Caco-2 (cell line): ENCODE data around the gene MTCH2. TPM values are rescaled to one million over a fixed set of nuclear protein-coding genes. Genes with fewer than 3 reads are reported as not detected.
A peak's percentile ranks its signal among the peaks of the same experiment; 100 is the strongest.
"Not testable (repeated sequence)": the region's sequence is repeated elsewhere in the genome, so short reads cannot be mapped to it uniquely, and the experiment has no call there.

Source experiments
- BruUV-seq: library from RNA; stranded (reverse); fragments of 400-500 nt; replicated peaks from 2 replicates; lab custom pipeline; 2021; lab: Mats Ljungman, UMichigan
- CTCF ChIA-PET: fragments of 300-600 bp; sonication (Branson Sonifier 250); formaldehyde crosslinking; loops from one replicate; lab custom pipeline; 2022; ENCODE audit warnings: antibody characterized with exemption; lab: Charles Lee
- POLR2A ChIA-PET: fragments of 300-600 bp; sonication (Branson Sonifier 250); formaldehyde crosslinking; loops from one replicate; lab custom pipeline; 2022; ENCODE audit warnings: antibody characterized with exemption; lab: Charles Lee
- DNase-seq, 2 experiments: peaks; one replicate each; pipeline versions ENCODE4 v3.0.0 to v3.0.0-alpha.2; 2020 to 2022
- H3K27me3 ChIP-seq: replicated peaks from 2 replicates; pipeline ENCODE4 v1.6.0; 2011; ENCODE audit warnings: low read length; ENCODE audit not compliant: control insufficient read depth, insufficient read depth
- H3K36me3 ChIP-seq: 2 replicates; pipeline ENCODE4 v1.5.1; 2011; ENCODE audit warnings: low read length; ENCODE audit not compliant: control insufficient read depth, insufficient read depth
- H3K4me1 ChIP-seq: fragments of 250-450 bp; sonication (Bioruptor Pico); 2 replicates; pipeline ENCODE4 v1.5.1; 2020; ENCODE audit warnings: mild to moderate bottlenecking
- H3K4me3 ChIP-seq: 2 replicates; pipeline ENCODE4 v1.5.1; 2011; ENCODE audit warnings: low read depth, mild to moderate bottlenecking, control low read depth, low read length
- H3K9me3 ChIP-seq: fragments of 250-450 bp; sonication (Bioruptor Pico); 2 replicates; pipeline ENCODE4 v1.5.1; 2020; ENCODE audit warnings: mild to moderate bottlenecking, moderate library complexity
- H3K27ac Mint-ChIP-seq: one replicate; pipeline ENCODE4 v1.8.0; 2022; ENCODE audit warnings: mixed read lengths; ENCODE audit not compliant: unreplicated experiment
- H3K27me3 Mint-ChIP-seq: one replicate; pipeline ENCODE4 v1.8.0; 2022; ENCODE audit warnings: mixed read lengths; ENCODE audit not compliant: insufficient read depth, unreplicated experiment
- H3K36me3 Mint-ChIP-seq: one replicate; pipeline ENCODE4 v1.8.0; 2022; ENCODE audit warnings: mild to moderate bottlenecking, mixed read lengths; ENCODE audit not compliant: insufficient read depth, unreplicated experiment
- H3K4me1 Mint-ChIP-seq: one replicate; pipeline ENCODE4 v1.8.0; 2022; ENCODE audit warnings: low read depth, mixed read lengths; ENCODE audit not compliant: unreplicated experiment
- H3K4me3 Mint-ChIP-seq: one replicate; pipeline ENCODE4 v1.8.0; 2022; ENCODE audit warnings: mild to moderate bottlenecking, moderate library complexity, mixed read lengths; ENCODE audit not compliant: unreplicated experiment
- H3K9me3 Mint-ChIP-seq: one replicate; pipeline ENCODE4 v1.8.0; 2022; ENCODE audit warnings: mixed read lengths; ENCODE audit not compliant: unreplicated experiment
- CTCF ChIP-seq, 2 experiments: fragments of 200-600 bp in 1 of 2; IDR thresholded peaks; 1 replicate in 1 of 2; 2 replicates in 1 of 2; pipeline versions ENCODE4 v1.5.1 to v1.8.0; 2011 to 2022; ENCODE audit warnings: antibody characterized with exemption in 1 of 2, control low read depth in 1 of 2, inconsistent platforms in 1 of 2, low read depth in 1 of 2, low read length in 1 of 2, mild to moderate bottlenecking in 1 of 2, moderate library complexity in 1 of 2; ENCODE audit not compliant: insufficient read depth in 1 of 2, severe bottlenecking in 1 of 2, unreplicated experiment in 1 of 2
- intact Hi-C: fragments of 100-400 bp; cut with micrococcal nuclease; formaldehyde crosslinking; loops from one replicate; pipeline ENCODE4 v1.10.0; 2022; ENCODE audit not compliant: unreplicated experiment
- total RNA-seq: library from RNA; stranded (reverse); gene quantifications from 2 replicates; pipeline ENCODE4 v1.2.3, GENCODE V29; 2022

Gene MTCH2
- total RNA-seq, 1 experiment from 2014 or later = 167 TPM

- H3K27me3 ChIP-seq = no peaks in the 10 kb centered on the region
- H3K4me3 ChIP-seq = no peak overlapping the region
- no TSS peak for BruUV-seq
- no peak for DNase-seq
- H3K9me3 ChIP-seq = no peaks in the 10 kb centered on the region
- H3K9me3 Mint-ChIP-seq = no peaks in the 10 kb centered on the region
- no peak overlapping the region for H3K27ac Mint-ChIP-seq
- CTCF ChIA-PET = no interaction called here
- TF ChIP-seq CTCF (IDR thresholded peaks at IDR 0.05; ENCODE audit: insufficient read depth in 1 of 2, low read depth in 1 of 2, low read length in 1 of 2, severe bottlenecking in 1 of 2, unreplicated experiment in 1 of 2) = no peak
- H3K4me3 Mint-ChIP-seq = no peak overlapping the region
- no peaks in the 10 kb centered on the region for H3K36me3 ChIP-seq
- no peaks in the 10 kb centered on the region for H3K27me3 Mint-ChIP-seq
- H3K4me1 Mint-ChIP-seq = no peaks in the 10 kb centered on the region
- POLR2A ChIA-PET = no interaction called here
- H3K36me3 Mint-ChIP-seq = peaks cover 15% of the 10 kb centered on the region
- H3K4me1 ChIP-seq = peaks cover 8% of the 10 kb centered on the region; the same call in 1 of the 2 replicates
- intact Hi-C loops = loop anchor here (10.0 kb wide), 1 partner anchor 209 kb away; no protein-coding TSS in a partner anchor
Observed at GRCh38 chr11:47645500-47645899, 3.1 kb upstream of the MTCH2 start.

DNA sequence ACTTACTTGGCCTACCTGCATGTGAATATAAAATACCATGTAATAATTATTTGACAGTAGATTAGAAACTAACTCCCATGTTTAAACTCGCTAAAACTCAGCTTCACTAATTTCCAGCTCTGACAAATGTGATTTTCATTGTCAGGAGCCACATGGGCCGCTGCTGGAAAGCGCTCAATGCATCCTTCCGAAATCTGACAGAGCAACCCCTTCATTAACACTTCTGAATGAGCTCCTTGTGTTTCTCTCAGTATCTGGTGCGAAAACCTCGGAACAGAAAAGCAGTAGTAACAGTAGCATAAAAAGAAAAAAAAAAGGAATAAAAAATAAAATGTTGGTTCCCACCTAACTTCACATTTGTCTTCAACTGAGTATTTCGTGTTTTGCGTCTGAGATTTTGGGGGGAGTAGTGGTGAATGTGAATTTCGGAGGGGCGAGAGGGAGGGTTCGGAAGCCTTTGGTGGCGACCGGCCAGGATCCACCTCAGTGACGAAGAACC lies 710 bp downstream of the MTCH2 start:
- peaks cover 44% of the 10 kb centered on the region for H3K36me3 Mint-ChIP-seq
- no peaks in the 10 kb centered on the region for H3K27me3 Mint-ChIP-seq
- H3K4me3 Mint-ChIP-seq = peak overlapping the region; percentile 99
- H3K4me1 Mint-ChIP-seq = no peaks in the 10 kb centered on the region
- no peak for TF ChIP-seq CTCF (IDR thresholded peaks at IDR 0.05; ENCODE audit: insufficient read depth in 1 of 2, low read depth in 1 of 2, low read length in 1 of 2, severe bottlenecking in 1 of 2, unreplicated experiment in 1 of 2)
- ChIA-PET CTCF (no interaction called here), POLR2A (no interaction called here)
- BruUV-seq = TSS peak; percentile 81
- DNase-seq = no peak
- Histone ChIP-seq H3K9me3 (no peaks in the 10 kb centered on the region), H3K4me3 (peak overlapping the region; percentile 87), H3K36me3 (no peaks in the 10 kb centered on the region), H3K27me3 (no peaks in the 10 kb centered on the region), H3K4me1 (peaks cover 8% of the 10 kb centered on the region; the same call in 1 of the 2 replicates)
- intact Hi-C loops = loop anchor here (1.0 to 10.0 kb wide), 4 partner anchors 73 to 213 kb away; partner anchors contain the start of genes AGBL2 and FNBP4
- peak overlapping the region; percentile 98 for H3K27ac Mint-ChIP-seq
- no peaks in the 10 kb centered on the region for H3K9me3 Mint-ChIP-seq

GRCh38 chr11:47640506-47640905 lies 1.9 kb downstream of the MTCH2 start:
- H3K9me3 ChIP-seq, H3K27me3 ChIP-seq, H3K4me1 ChIP-seq, BruUV-seq, H3K4me3 ChIP-seq, CTCF ChIA-PET, H3K4me1 Mint-ChIP-seq, H3K9me3 Mint-ChIP-seq, H3K36me3 ChIP-seq, POLR2A ChIA-PET, DNase-seq, H3K27ac Mint-ChIP-seq, H3K27me3 Mint-ChIP-seq: not testable (repeated sequence)
- peaks cover 56% of the 10 kb centered on the region for H3K36me3 Mint-ChIP-seq
- intact Hi-C loops = loop anchor here (10.0 kb wide), 1 partner anchor 214 kb away; no protein-coding TSS in a partner anchor
- peak overlapping the region; percentile 99 for H3K4me3 Mint-ChIP-seq

- BruUV-seq, H3K4me3 Mint-ChIP-seq, DNase-seq, H3K27ac Mint-ChIP-seq, CTCF ChIA-PET, H3K27me3 Mint-ChIP-seq, H3K4me1 ChIP-seq, intact Hi-C loops, H3K9me3 ChIP-seq, H3K9me3 Mint-ChIP-seq, H3K4me3 ChIP-seq, H3K4me1 Mint-ChIP-seq, POLR2A ChIA-PET, H3K27me3 ChIP-seq, H3K36me3 ChIP-seq: not testable (repeated sequence)
- H3K36me3 Mint-ChIP-seq = peaks cover 82% of the 10 kb centered on the region
Observed at GRCh38 chr11:47636331-47636730, 6.0 kb downstream of the MTCH2 start.
